IMR-90 (cell line): ENCODE data around the gene KMT5C. TPM values are rescaled to one million over a fixed set of nuclear protein-coding genes. Genes with fewer than 3 reads are reported as not detected.

Source experiments
- ATAC-seq: fragments of 200-7000 bp; cut with Tn5 transposase; 2 replicates; pipeline ENCODE4 v1.9.1; 2020; ENCODE audit warnings: low read depth, mild to moderate bottlenecking, moderate library complexity
- BruUV-seq: library from RNA; stranded (reverse); fragments of 400-500 nt; replicated peaks from 2 replicates; lab custom pipeline; 2021; lab: Mats Ljungman, UMichigan
- CTCF ChIA-PET: fragments of 300-600 bp; formaldehyde crosslinking; extraction: SDS; loops from one replicate; lab custom pipeline; 2021; ENCODE audit warnings: antibody characterized with exemption; lab: Yijun Ruan, JAX
- POLR2A ChIA-PET: fragments of 300-600 bp; sonication (Branson Sonifier 250); formaldehyde crosslinking; loops from one replicate; lab custom pipeline; 2022; ENCODE audit warnings: antibody characterized with exemption; ENCODE audit not compliant: unreplicated experiment; lab: Charles Lee
- DNase-seq: peaks from one replicate; pipeline ENCODE4 v3.0.0; 2013
- H2AFZ ChIP-seq: replicated peaks from 2 replicates; pipeline ENCODE3; 2013; ENCODE audit warnings: low read length, mild to moderate bottlenecking; ENCODE audit not compliant: poor library complexity
- H2AK5ac ChIP-seq: 2 replicates; pipeline ENCODE4 v1.6.1; 2013; ENCODE audit warnings: low read depth, low read length, inconsistent platforms
- H2AK9ac ChIP-seq: replicated peaks from 2 replicates; pipeline ENCODE3; 2013; ENCODE audit warnings: mild to moderate bottlenecking, low read depth, low read length, moderate library complexity; ENCODE audit not compliant: poor library complexity
- H2BK120ac ChIP-seq: 2 replicates; pipeline ENCODE4 v1.6.1; 2013; ENCODE audit warnings: low read depth, low read length, inconsistent platforms
- H2BK15ac ChIP-seq: 3 replicates; pipeline ENCODE4 v1.6.1; 2013; ENCODE audit warnings: low read depth, low read length, inconsistent platforms
- H2BK20ac ChIP-seq: 2 replicates; pipeline ENCODE4 v1.6.1; 2013; ENCODE audit warnings: low read depth, mild to moderate bottlenecking, inconsistent platforms, low read length, moderate library complexity
- H2BK5ac ChIP-seq: 2 replicates; pipeline ENCODE4 v1.6.1; 2013; ENCODE audit warnings: mild to moderate bottlenecking, low read depth, low read length, inconsistent platforms; ENCODE audit not compliant: poor library complexity, severe bottlenecking
- H3K14ac ChIP-seq: replicated peaks from 2 replicates; pipeline ENCODE4 v1.6.1; 2013; ENCODE audit warnings: low read depth, low read length, inconsistent platforms
- H3K18ac ChIP-seq: 2 replicates; pipeline ENCODE4 v1.6.1; 2013; ENCODE audit warnings: low read depth, low read length, control low read depth
- H3K23ac ChIP-seq: 2 replicates; pipeline ENCODE4 v1.6.1; 2013; ENCODE audit warnings: low read depth, low read length, inconsistent platforms
- H3K27ac ChIP-seq: 2 replicates; pipeline ENCODE4 v1.5.1; 2013; ENCODE audit warnings: mild to moderate bottlenecking, control low read depth, low read length; ENCODE audit not compliant: insufficient read depth
- H3K27me3 ChIP-seq: 2 replicates; pipeline ENCODE4 v1.6.1; 2013; ENCODE audit warnings: low read length; ENCODE audit not compliant: control insufficient read depth, insufficient read depth
- H3K36me3 ChIP-seq: 2 replicates; pipeline ENCODE4 v1.6.1; 2013; ENCODE audit warnings: low read length, mixed read lengths; ENCODE audit not compliant: control insufficient read depth, insufficient read depth
- H3K4ac ChIP-seq: 2 replicates; pipeline ENCODE4 v1.6.1; 2013; ENCODE audit warnings: low read depth, low read length, inconsistent platforms
- H3K4me1 ChIP-seq: 2 replicates; pipeline ENCODE4 v1.6.1; 2013; ENCODE audit warnings: low read length, mixed read lengths; ENCODE audit not compliant: control insufficient read depth, insufficient read depth
- H3K4me2 ChIP-seq: 2 replicates; pipeline ENCODE4 v1.6.1; 2013; ENCODE audit warnings: low read depth, mild to moderate bottlenecking, control low read depth, low read length, moderate library complexity
- H3K4me3 ChIP-seq: 2 replicates; pipeline ENCODE4 v1.5.1; 2013; ENCODE audit warnings: low read depth, mild to moderate bottlenecking, control low read depth, low read length, moderate library complexity; ENCODE audit not compliant: insufficient read depth
- H3K56ac ChIP-seq: 2 replicates; pipeline ENCODE4 v1.6.1; 2013; ENCODE audit warnings: low read length, inconsistent platforms; ENCODE audit not compliant: insufficient read depth; ENCODE audit errors: extremely low read depth
- H3K79me1 ChIP-seq, 2 experiments: 2 replicates each; pipeline ENCODE4 v1.6.1; 2013; ENCODE audit warnings: low read length in 2 of 2, inconsistent platforms in 1 of 2, low read depth in 1 of 2
- H3K9ac ChIP-seq: 2 replicates; pipeline ENCODE4 v1.6.1; 2013; ENCODE audit warnings: low read depth, low read length, control low read depth
- H3K9me1 ChIP-seq: 2 replicates; pipeline ENCODE4 v1.6.1; 2013; ENCODE audit warnings: low read length, inconsistent platforms; ENCODE audit not compliant: insufficient read depth
- H3K9me3 ChIP-seq: 2 replicates; pipeline ENCODE4 v1.6.1; 2013; ENCODE audit warnings: low read length; ENCODE audit not compliant: control insufficient read depth, insufficient read depth
- H4K20me1 ChIP-seq: 2 replicates; pipeline ENCODE4 v1.6.1; 2013; ENCODE audit warnings: low read length, inconsistent platforms; ENCODE audit not compliant: insufficient read depth
- H4K5ac ChIP-seq: 2 replicates; pipeline ENCODE4 v1.6.1; 2013; ENCODE audit warnings: mild to moderate bottlenecking, low read depth, low read length, control low read depth
- H4K8ac ChIP-seq, 2 experiments: 2 replicates each; pipeline ENCODE4 v1.6.1; 2013; ENCODE audit warnings: low read depth in 2 of 2, low read length in 2 of 2, control low read depth in 1 of 2, inconsistent platforms in 1 of 2
- H4K91ac ChIP-seq: 2 replicates; pipeline ENCODE4 v1.6.1; 2013; ENCODE audit warnings: low read depth, low read length, inconsistent platforms; ENCODE audit not compliant: insufficient read depth
- CEBPB ChIP-seq: IDR thresholded peaks from 2 replicates; pipeline ENCODE4 v1.6.1; 2012; ENCODE audit warnings: low read depth, low read length, improper control_type of control experiment
- CHD1 ChIP-seq: IDR thresholded peaks from 2 replicates; pipeline ENCODE4 v1.6.1; 2012; ENCODE audit warnings: low read depth, low read length, improper control_type of control experiment
- ELK1 ChIP-seq: fragments of 150-350 bp; IDR thresholded peaks from 2 replicates; pipeline ENCODE4 v1.6.1; 2016; ENCODE audit warnings: low read depth, mild to moderate bottlenecking, low read length, moderate library complexity, borderline replicate concordance
- FOS ChIP-seq: fragments of 150-350 bp; IDR thresholded peaks from 2 replicates; pipeline ENCODE4 v1.6.1; 2016; ENCODE audit warnings: low read depth, low read length
- MAFK ChIP-seq: IDR thresholded peaks from 2 replicates; pipeline ENCODE4 v1.6.1; 2012; ENCODE audit warnings: low read depth, low read length, improper control_type of control experiment
- MAZ ChIP-seq: IDR thresholded peaks from 2 replicates; pipeline ENCODE4 v1.6.1; 2012; ENCODE audit warnings: low read depth, mild to moderate bottlenecking, low read length, improper control_type of control experiment, moderate library complexity, borderline replicate concordance
- POLR2A ChIP-seq: IDR thresholded peaks from 2 replicates; pipeline ENCODE4 v1.6.1; 2012; ENCODE audit warnings: mild to moderate bottlenecking, low read depth, low read length
- RAD21 ChIP-seq: IDR thresholded peaks from 2 replicates; pipeline ENCODE4 v1.6.1; 2012; ENCODE audit warnings: low read length, improper control_type of control experiment
- SMC3 ChIP-seq: fragments of 150-350 bp; IDR thresholded peaks from 2 replicates; pipeline ENCODE4 v1.6.1; 2016; ENCODE audit warnings: low read depth, mild to moderate bottlenecking, antibody characterized with exemption, low read length, moderate library complexity
- whole genome bisulfite sequencing, 2 experiments: methylation state at CpG; one replicate each; pipeline versions ENCODE4 v1.1.5 to v1.1.7; 2013; ENCODE audit warnings: missing lambda C conversion rate in 2 of 2; ENCODE audit not compliant: insufficient read length in 1 of 2; ENCODE audit errors: extremely low coverage in 2 of 2; 5-methylcytosine and 5-hydroxymethylcytosine counted together
- dilution Hi-C: fragments of 300-500 bp; cut with HindIII; formaldehyde crosslinking; loops from one replicate; pipeline ENCODE4 v1.14.3; 2018; ENCODE audit warnings: low sequenced_read_pairs; ENCODE audit not compliant: unreplicated experiment
- in situ Hi-C: fragments of 300-500 bp; cut with MboI; formaldehyde crosslinking; loops from 3 replicates; pipeline ENCODE4 v1.14.3; 2019; ENCODE audit warnings: low sequenced_read_pairs, inconsistent platforms, mixed read lengths
- intact Hi-C: fragments of 100-400 bp; cut with micrococcal nuclease; formaldehyde crosslinking; loops from 2 replicates; pipeline ENCODE4 v1.10.0; 2022
- polyA plus RNA-seq, 3 experiments: library from polyadenylated mRNA; depleted of rRNA; stranded (reverse); fragments of >200 nt; gene quantifications; 2 replicates each; pipeline ENCODE4 v1.2.3, GENCODE V29; 2012; ENCODE audit warnings: low replicate concordance in 1 of 3
- total RNA-seq: library from RNA; depleted of rRNA; stranded (reverse); fragments of >200 nt; gene quantifications from 2 replicates; pipeline ENCODE4 v1.2.3, GENCODE V29; 2012

Gene KMT5C
- total and polyA plus RNA-seq, 2 of the 4 experiments (the other 2 are of a cell fraction), result 1.8 to 5.9 TPM

GRCh38 chr19:55319785-55320184 lies 19.9 kb upstream of the KMT5C start:
- intact Hi-C loops (no loop called here), in situ Hi-C loops (no loop called here), dilution Hi-C loops (no loop called here)
- Histone ChIP-seq H4K5ac (peak overlapping the region; percentile 24; the same call in 1 of the 2 replicates), H3K79me1 (no peaks in the 10 kb centered on the region), H3K36me3 (no peaks in the 10 kb centered on the region), H3K14ac (no peak overlapping the region), H3K18ac (no peak overlapping the region), H2BK5ac (no peak overlapping the region), H2BK20ac (no peak overlapping the region), H3K4ac (peak overlapping the region; percentile 53; the same call in 1 of the 2 replicates), H3K4me2 (peak overlapping the region; percentile 80), H3K9ac (no peak overlapping the region; the same call in 1 of the 2 replicates), H3K27ac (no peak overlapping the region), H3K23ac (0 out of 2 replicates have a peak overlapping the region, but pooled peaks have one; percentile 14), H3K4me3 (0 out of 2 replicates have a peak overlapping the region, but pooled peaks have one; percentile 14), H4K8ac (peak overlapping the region in 1 of 2 experiments; percentile 72; a peak in 1 of 4 replicates), H3K27me3 (peaks cover 18% of the 10 kb centered on the region), H2AK5ac (no peak overlapping the region), H2BK15ac (no peak overlapping the region), H3K9me1 (no peaks in the 10 kb centered on the region), H4K91ac (no peak overlapping the region), H4K20me1 (no peaks in the 10 kb centered on the region), H3K9me3 (0 out of 2 replicates have a peak, but pooled peaks cover 1% of the 10 kb centered on the region), H2AK9ac (peak overlapping the region; percentile 48), H3K56ac (no peak overlapping the region), H2BK120ac (no peak overlapping the region), H3K4me1 (no peaks in the 10 kb centered on the region; the same call in 1 of the 2 replicates), H2AFZ (peak overlapping the region; percentile 91)
- DNase-seq, result peak; percentile 28
- ChIA-PET CTCF (no interaction called here), POLR2A (no interaction called here)
- peak; percentile 99 for ATAC-seq
- TF ChIP-seq MAZ, result no peak
- no peak for TF ChIP-seq SMC3
- TF ChIP-seq CEBPB, result no peak
- no peak for TF ChIP-seq RAD21
- TF ChIP-seq ELK1, result no peak
- no peak for TF ChIP-seq CHD1
- TF ChIP-seq FOS, result no peak
- no peak for TF ChIP-seq POLR2A
- no peak for TF ChIP-seq MAFK
- 4% methylated on average over 9 of the region's 21 CpGs; no CpG with 5 or more reads in 1 of the 2 experiments for WGBS, 2 experiments
- BruUV-seq, result no TSS peak
